Gastrocnemius medialis (tissue), 4 donors: ENCODE results near the gene ARFGEF3.

Experiments used
- POLR2A ChIP-seq, 2 donors: fragments of 450-650 bp; IDR thresholded peaks; one replicate each; pipeline ENCODE4 v1.6.1; 2017; ENCODE audit warnings: antibody characterized with exemption in 2 of 2, mild to moderate bottlenecking in 2 of 2, moderate library complexity in 2 of 2
- TF ChIP-seq, protein P1 (sequence below), 5 experiments: fragments of 450-650 bp in 3 of 5; fragments of 200-600 bp in 2 of 5; sonication (generic) in 2 of 5; IDR thresholded peaks in 4 of 5; conservative IDR thresholded peaks in 1 of 5; 1 replicate in 4 of 5; 2 replicates in 1 of 5; pipeline ENCODE4 v1.5.1; 2016 to 2019; ENCODE audit warnings: antibody characterized with exemption in 5 of 5, mild to moderate bottlenecking in 3 of 5, moderate library complexity in 3 of 5

DNA sequence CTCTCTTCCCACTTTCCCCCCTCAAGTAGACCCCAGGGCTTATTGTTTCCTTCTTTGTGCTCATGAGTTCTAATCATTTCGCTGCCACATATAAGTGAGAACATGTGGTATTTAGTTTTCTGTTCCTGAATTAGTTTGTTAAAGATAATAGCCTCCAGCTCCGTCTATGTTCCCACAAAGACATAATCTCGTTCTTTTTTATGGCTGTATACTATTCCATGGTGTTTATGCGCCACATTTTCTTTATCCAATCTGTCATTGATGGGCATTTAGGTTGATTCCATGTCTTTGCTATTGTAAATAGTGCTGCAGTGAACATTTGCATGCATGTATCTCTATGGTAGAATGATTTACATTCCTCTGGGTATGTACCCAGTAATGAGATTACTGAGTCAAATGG, 37.6 kb upstream of the ARFGEF3 start:
- TF ChIP-seq, protein P1, sequence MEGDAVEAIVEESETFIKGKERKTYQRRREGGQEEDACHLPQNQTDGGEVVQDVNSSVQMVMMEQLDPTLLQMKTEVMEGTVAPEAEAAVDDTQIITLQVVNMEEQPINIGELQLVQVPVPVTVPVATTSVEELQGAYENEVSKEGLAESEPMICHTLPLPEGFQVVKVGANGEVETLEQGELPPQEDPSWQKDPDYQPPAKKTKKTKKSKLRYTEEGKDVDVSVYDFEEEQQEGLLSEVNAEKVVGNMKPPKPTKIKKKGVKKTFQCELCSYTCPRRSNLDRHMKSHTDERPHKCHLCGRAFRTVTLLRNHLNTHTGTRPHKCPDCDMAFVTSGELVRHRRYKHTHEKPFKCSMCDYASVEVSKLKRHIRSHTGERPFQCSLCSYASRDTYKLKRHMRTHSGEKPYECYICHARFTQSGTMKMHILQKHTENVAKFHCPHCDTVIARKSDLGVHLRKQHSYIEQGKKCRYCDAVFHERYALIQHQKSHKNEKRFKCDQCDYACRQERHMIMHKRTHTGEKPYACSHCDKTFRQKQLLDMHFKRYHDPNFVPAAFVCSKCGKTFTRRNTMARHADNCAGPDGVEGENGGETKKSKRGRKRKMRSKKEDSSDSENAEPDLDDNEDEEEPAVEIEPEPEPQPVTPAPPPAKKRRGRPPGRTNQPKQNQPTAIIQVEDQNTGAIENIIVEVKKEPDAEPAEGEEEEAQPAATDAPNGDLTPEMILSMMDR (IDR thresholded peaks at IDR 0.05 in 4 of 5, conservative IDR thresholded peaks at IDR 0.05 in 1 of 5), result no peak
- no peak for TF ChIP-seq POLR2A (IDR thresholded peaks at IDR 0.05)
